Measurements from ENCODE around the gene SH3BP4.

The SH3BP4 gene

DNA sequence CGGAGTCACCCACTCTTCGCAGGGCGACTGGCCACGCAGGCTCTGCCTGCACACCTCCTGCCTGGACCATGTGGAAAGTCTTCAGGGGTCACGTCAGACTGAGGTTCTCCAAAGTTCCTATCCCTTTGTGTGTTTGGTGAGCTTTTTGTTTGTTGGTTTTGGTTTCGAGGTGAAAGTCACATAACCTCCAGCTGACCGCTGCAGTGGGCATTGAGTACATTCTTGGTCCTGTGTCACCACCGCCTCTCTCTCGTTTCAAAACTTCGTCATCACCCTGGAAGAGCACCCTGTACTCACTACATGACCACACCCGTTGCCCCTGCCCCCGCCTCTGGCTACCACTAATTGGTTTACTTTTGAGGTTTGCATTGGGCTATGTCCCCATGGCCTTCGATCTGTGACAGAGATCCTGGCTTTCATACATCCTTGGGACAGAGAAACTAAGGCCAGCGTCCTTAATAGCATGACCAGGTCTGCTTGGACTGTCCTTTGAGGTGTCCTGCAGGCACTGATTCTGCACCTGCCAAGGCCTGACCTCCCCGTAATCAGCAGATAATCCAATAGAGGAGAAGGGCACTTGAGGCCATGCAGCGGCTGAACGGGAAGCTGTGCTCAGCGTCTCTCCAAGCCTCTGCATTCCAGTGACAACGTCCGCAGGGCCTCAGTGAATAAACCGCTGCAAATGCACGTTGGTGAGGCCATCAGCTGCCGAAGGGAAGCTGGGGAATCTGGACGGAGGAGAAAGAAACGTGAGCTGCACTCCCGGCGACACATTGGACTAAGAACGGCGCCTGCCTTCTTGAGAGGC, 46.8 kb downstream of the SH3BP4 start:
- TF ChIP-seq CTCF (conservative IDR thresholded peaks at IDR 0.05; ENCODE audit: low read depth, low read length), result no peak
- no peak overlapping the region for H3K4me3 ChIP-seq (ENCODE audit: low read depth, low read length)

GRCh38 chr2:234999740-235000425, 48.1 kb downstream of the SH3BP4 start:
- H3K4me3 ChIP-seq (ENCODE audit: low read depth, low read length), result no peak overlapping the region
- no peak for DNase-seq (ENCODE audit: low read depth)
- TF ChIP-seq CTCF (conservative IDR thresholded peaks at IDR 0.05; ENCODE audit: low read depth, low read length), result no peak

More for the DNA sequence above, 46.8 kb downstream of the SH3BP4 start:
- DNase-seq (ENCODE audit: low read depth), result peak; percentile 48

- DNase-seq (ENCODE audit: low read depth), result no peak
- no peak for TF ChIP-seq CTCF (conservative IDR thresholded peaks at IDR 0.05; ENCODE audit: low read depth, low read length)
- H3K4me3 ChIP-seq (ENCODE audit: low read depth, low read length), result no peak overlapping the region
These were observed 48.8 kb downstream of the SH3BP4 start for GRCh38 chr2:235000426-235001236.

- DNase-seq (ENCODE audit: low read depth), result no peak
- TF ChIP-seq CTCF (conservative IDR thresholded peaks at IDR 0.05; ENCODE audit: low read depth, low read length), result no peak
These were observed 49.7 kb downstream of the SH3BP4 start for GRCh38 chr2:235001237-235002133.

GRCh38 chr2:235002198-235003095, 50.6 kb downstream of the SH3BP4 start:
- no peak for TF ChIP-seq CTCF (conservative IDR thresholded peaks at IDR 0.05; ENCODE audit: low read depth, low read length)
- DNase-seq (ENCODE audit: low read depth), result peak; percentile 50
- no peak overlapping the region for H3K4me3 ChIP-seq (ENCODE audit: low read depth, low read length)

More at GRCh38 chr2:235001237-235002133, 49.7 kb downstream of the SH3BP4 start:
- no peak overlapping the region for H3K4me3 ChIP-seq (ENCODE audit: low read depth, low read length)

Data from choroid plexus epithelial cell (primary cell).